Glutamatergic neuron (in vitro differentiated cells): ENCODE data around the gene EVX2. TPM values are rescaled to one million over a fixed set of nuclear protein-coding genes. Genes with fewer than 3 reads are reported as not detected.
A peak's percentile ranks its signal among the peaks of the same experiment; 100 is the strongest.

Source experiments
- DNase-seq: peaks from one replicate; pipeline ENCODE4 v3.0.0; 2022
- H3K27ac Mint-ChIP-seq: one replicate; pipeline ENCODE4 v1.8.0; 2020; ENCODE audit warnings: mild to moderate bottlenecking, mixed read lengths, inconsistent platforms; ENCODE audit not compliant: unreplicated experiment
- H3K27me3 Mint-ChIP-seq: one replicate; pipeline ENCODE4 v1.8.0; 2020; ENCODE audit warnings: mild to moderate bottlenecking, moderate library complexity, mixed read lengths, inconsistent platforms; ENCODE audit not compliant: unreplicated experiment
- H3K36me3 Mint-ChIP-seq: one replicate; pipeline ENCODE4 v1.8.0; 2020; ENCODE audit warnings: mild to moderate bottlenecking, mixed read lengths, inconsistent platforms; ENCODE audit not compliant: unreplicated experiment
- H3K4me1 Mint-ChIP-seq: one replicate; pipeline ENCODE4 v1.8.0; 2020; ENCODE audit warnings: mild to moderate bottlenecking, low read depth, mixed read lengths, inconsistent platforms; ENCODE audit not compliant: unreplicated experiment
- H3K4me3 Mint-ChIP-seq: one replicate; pipeline ENCODE4 v1.8.0; 2020; ENCODE audit warnings: mild to moderate bottlenecking, mixed read lengths, inconsistent platforms; ENCODE audit not compliant: unreplicated experiment
- H3K9me3 Mint-ChIP-seq: one replicate; pipeline ENCODE4 v1.8.0; 2020; ENCODE audit warnings: mild to moderate bottlenecking, moderate library complexity, mixed read lengths, inconsistent platforms; ENCODE audit not compliant: unreplicated experiment
- total RNA-seq: library from RNA; stranded (reverse); fragmentation: NEBNext Ultra II Directional; extraction: Animal tissue kit (Norgen Biotek cat#: 25700); gene quantifications from one replicate; pipeline ENCODE4 v1.2.1, GENCODE V29; 2021; ENCODE audit not compliant: unreplicated experiment
- TF ChIP-seq, protein P1 (sequence below): fragments of 200-600 bp; sonication (generic); IDR thresholded peaks from one replicate; pipeline ENCODE4 v1.5.0; 2021; ENCODE audit not compliant: partially characterized antibody, unreplicated experiment

Gene EVX2
- total RNA-seq, 1 donor from 2014 or later: 0.76 TPM

DNA sequence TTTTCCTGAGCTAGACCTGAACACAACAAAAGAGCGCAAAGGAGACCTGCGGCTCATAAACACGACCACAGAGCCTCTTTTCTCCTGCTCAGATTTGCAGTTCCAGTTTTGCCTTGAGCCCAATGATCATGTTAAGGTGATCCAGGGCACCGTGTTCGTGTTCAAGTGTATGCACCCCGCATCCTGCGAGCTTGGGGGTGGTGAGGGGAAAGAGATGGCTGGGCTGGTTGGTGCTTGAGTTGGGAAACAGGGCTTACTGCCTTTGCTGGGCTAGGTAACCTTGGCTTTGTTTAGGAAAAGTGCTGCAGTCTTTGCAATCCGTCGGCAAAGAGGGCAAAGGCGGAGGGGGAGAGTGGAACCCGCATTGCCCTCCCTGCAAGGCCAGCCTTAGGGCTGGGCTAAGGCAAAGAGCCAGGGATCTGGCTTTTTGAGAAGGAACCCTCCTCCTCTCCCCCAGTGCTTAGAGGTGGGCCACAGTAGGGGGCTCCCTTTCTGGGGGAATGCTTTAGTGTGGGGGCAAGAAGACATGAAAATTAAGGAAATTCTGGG lies 34.1 kb upstream of the EVX2 start:
- peaks cover 48% of the 10 kb centered on the region for H3K27me3 Mint-ChIP-seq

DNA sequence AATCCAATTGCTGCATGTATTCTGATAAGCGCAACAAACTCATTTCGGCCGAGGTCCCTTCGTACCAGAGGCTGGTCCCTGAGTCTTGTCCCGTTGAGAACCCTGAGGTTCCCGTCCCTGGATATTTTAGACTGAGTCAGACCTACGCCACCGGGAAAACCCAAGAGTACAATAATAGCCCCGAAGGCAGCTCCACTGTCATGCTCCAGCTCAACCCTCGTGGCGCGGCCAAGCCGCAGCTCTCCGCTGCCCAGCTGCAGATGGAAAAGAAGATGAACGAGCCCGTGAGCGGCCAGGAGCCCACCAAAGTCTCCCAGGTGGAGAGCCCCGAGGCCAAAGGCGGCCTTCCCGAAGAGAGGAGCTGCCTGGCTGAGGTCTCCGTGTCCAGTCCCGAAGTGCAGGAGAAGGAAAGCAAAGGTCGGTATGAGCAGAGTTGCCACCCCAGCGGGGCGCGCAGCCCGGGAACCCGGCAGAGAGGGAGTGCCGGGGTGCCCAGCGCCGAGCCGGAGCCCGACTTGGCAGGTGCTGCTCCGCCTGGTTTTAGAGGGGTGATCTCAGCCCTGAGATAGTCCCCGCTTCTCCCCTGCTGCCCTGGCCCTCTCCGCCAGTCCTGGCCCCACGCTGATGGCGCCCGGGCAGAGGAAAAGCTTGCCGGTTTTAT lies 33.5 kb upstream of the EVX2 start:
- TF ChIP-seq, protein P1, sequence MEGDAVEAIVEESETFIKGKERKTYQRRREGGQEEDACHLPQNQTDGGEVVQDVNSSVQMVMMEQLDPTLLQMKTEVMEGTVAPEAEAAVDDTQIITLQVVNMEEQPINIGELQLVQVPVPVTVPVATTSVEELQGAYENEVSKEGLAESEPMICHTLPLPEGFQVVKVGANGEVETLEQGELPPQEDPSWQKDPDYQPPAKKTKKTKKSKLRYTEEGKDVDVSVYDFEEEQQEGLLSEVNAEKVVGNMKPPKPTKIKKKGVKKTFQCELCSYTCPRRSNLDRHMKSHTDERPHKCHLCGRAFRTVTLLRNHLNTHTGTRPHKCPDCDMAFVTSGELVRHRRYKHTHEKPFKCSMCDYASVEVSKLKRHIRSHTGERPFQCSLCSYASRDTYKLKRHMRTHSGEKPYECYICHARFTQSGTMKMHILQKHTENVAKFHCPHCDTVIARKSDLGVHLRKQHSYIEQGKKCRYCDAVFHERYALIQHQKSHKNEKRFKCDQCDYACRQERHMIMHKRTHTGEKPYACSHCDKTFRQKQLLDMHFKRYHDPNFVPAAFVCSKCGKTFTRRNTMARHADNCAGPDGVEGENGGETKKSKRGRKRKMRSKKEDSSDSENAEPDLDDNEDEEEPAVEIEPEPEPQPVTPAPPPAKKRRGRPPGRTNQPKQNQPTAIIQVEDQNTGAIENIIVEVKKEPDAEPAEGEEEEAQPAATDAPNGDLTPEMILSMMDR: no peak
- H3K36me3 Mint-ChIP-seq: peaks cover 11% of the 10 kb centered on the region
- H3K27me3 Mint-ChIP-seq: peaks cover 49% of the 10 kb centered on the region
- no peak overlapping the region for H3K27ac Mint-ChIP-seq
- H3K9me3 Mint-ChIP-seq: peaks cover 6% of the 10 kb centered on the region
- no peak for DNase-seq
- no peaks in the 10 kb centered on the region for H3K4me1 Mint-ChIP-seq
- no peak overlapping the region for H3K4me3 Mint-ChIP-seq

More for the DNA sequence above, 34.1 kb upstream of the EVX2 start:
- Mint-ChIP-seq H3K36me3 (peaks cover 11% of the 10 kb centered on the region), H3K27ac (no peak overlapping the region), H3K9me3 (peaks cover 6% of the 10 kb centered on the region), H3K4me3 (no peak overlapping the region), H3K4me1 (no peaks in the 10 kb centered on the region)
- TF ChIP-seq, protein P1: no peak
- DNase-seq: no peak

DNA sequence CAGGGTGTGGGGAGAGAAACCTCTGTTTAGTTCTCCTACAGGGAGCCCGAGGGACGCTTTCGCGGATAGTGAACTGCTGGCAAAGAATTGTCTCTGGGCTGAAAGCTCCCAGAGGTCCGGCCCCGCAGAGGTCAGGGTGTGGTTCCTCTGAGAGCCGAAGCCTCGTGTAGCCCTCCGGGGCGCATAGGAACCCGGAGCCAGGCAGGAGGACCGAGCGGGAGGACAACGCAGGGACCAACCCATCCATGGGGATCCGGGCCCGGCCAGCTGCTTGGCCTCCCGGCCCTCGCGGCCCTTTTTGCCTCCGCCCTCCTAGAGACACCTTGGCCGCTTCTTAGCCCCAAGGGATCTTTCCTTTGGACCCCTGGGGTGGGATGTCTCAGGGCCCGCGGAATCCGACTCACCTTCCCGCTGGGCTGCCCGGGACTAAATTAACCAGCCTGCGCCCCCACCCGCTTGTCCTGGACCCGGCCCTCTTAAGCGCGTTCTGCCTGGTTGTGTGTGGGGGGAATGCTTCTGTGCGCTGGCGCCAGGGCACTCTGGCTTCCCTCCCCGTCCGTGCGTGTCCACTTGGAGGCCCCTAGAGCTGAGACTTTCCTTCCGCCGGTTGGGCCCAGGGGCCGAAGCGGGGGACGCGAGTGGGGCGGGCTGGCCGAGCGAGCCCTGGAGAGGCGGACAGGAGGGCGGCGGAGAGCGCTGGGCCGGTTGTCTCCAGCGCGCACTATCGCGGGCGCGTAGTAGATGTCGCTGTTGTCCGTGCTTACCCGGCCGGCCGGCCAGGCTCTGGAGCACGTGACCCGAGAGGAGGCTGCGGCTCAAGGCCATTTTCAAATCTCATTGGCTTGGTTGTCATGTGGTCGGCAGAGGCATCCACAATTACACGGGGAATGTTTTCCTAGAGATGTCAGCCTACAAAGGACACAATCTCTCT lies 32.4 kb upstream of the EVX2 start, which contains the start of gene HOXD10:
HOXD10 (plus strand) TSS at position 896 of the 931 bp plus-strand sequence. CDS start 56 bp downstream, outside the sequence.
- H3K27ac Mint-ChIP-seq: no peak within 1 kb of the TSS
- peaks cover 11% of the 10 kb centered on the region for H3K36me3 Mint-ChIP-seq
- TF ChIP-seq, protein P1: no peak
- peak; percentile 73 for DNase-seq
- H3K4me1 Mint-ChIP-seq: no peaks in the 10 kb centered on the region
- H3K27me3 Mint-ChIP-seq: peaks cover 50% of the 10 kb centered on the region
- peaks cover 6% of the 10 kb centered on the region for H3K9me3 Mint-ChIP-seq
- no peak within 1 kb of the TSS for H3K4me3 Mint-ChIP-seq

DNA sequence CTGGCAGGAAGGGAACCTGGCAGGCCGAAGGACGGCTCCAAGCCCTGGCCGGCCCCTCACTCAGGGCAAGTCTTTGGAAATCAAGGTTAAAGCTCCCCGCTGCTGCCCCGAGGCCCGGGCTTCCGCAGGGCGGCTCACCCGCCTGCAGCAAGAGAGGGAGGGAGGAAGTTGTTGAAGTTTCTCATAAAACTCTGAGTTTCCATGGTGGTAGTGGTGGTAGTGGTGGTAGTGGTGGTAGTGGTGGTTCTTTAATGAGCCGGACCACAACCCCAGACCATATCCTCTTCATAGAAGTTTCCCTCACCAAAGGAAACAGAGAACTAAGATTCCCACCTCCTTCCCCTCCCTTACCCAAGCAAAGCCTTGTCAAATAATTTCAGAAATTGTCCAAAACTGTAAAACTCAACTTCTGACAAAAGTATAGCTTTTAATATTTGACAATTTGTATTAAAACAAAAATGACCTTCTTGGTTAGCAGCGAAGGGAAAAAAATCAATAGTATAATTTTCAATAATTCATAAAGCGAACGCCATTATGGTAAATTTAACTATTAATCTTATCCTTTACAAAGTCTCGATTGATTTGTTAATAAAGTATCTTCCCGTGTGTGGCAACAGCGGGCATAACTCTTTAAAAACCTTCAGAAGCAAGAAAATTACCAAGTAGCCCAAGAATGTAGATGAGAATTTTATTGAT lies 31.3 kb upstream of the EVX2 start:
- Mint-ChIP-seq H3K4me1 (no peaks in the 10 kb centered on the region), H3K27me3 (peaks cover 44% of the 10 kb centered on the region), H3K27ac (no peak overlapping the region), H3K4me3 (no peak overlapping the region), H3K36me3 (peaks cover 11% of the 10 kb centered on the region), H3K9me3 (peaks cover 6% of the 10 kb centered on the region)
- no peak for DNase-seq
- TF ChIP-seq, protein P1: no peak
